Type B pancreatic cell (in vitro differentiated cells): ENCODE data around the gene FGL2. TPM values are rescaled to one million over a fixed set of nuclear protein-coding genes. Genes with fewer than 3 reads are reported as not detected.

Experiments used
- DNase-seq: peaks from one replicate; pipeline ENCODE4 v3.0.0; 2021; ENCODE audit warnings: mixed read lengths; ENCODE audit not compliant: unreplicated experiment; ENCODE audit errors: extremely low spot score
- H3K27ac Mint-ChIP-seq: 2 replicates; pipeline ENCODE4 v1.8.0; 2021; ENCODE audit warnings: mild to moderate bottlenecking, mixed read lengths
- H3K27me3 Mint-ChIP-seq: 2 replicates; pipeline ENCODE4 v1.8.0; 2021; ENCODE audit warnings: mixed read lengths
- H3K36me3 Mint-ChIP-seq: 2 replicates; pipeline ENCODE4 v1.8.0; 2021; ENCODE audit warnings: mixed read lengths
- H3K4me1 Mint-ChIP-seq: one replicate; pipeline ENCODE4 v1.8.0; 2021; ENCODE audit warnings: mixed read lengths; ENCODE audit not compliant: unreplicated experiment
- H3K4me3 Mint-ChIP-seq: 2 replicates; pipeline ENCODE4 v1.8.0; 2021; ENCODE audit warnings: mild to moderate bottlenecking, mixed read lengths
- H3K9me3 Mint-ChIP-seq: 2 replicates; pipeline ENCODE4 v1.8.0; 2021; ENCODE audit warnings: mixed read lengths
- total RNA-seq: library from RNA; stranded (reverse); gene quantifications from 2 replicates; pipeline ENCODE4 v1.2.1, GENCODE V29; 2021; ENCODE audit warnings: low replicate concordance
- TF ChIP-seq, protein P1 (sequence below): fragments of 200-600 bp; sonication (generic); conservative IDR thresholded peaks from 2 replicates; pipeline ENCODE4 v1.5.0; 2021; ENCODE audit warnings: antibody characterized with exemption, mild to moderate bottlenecking

FGL2 gene
- total RNA-seq, 1 donor from 2014 or later = 0.99 TPM

DNA sequence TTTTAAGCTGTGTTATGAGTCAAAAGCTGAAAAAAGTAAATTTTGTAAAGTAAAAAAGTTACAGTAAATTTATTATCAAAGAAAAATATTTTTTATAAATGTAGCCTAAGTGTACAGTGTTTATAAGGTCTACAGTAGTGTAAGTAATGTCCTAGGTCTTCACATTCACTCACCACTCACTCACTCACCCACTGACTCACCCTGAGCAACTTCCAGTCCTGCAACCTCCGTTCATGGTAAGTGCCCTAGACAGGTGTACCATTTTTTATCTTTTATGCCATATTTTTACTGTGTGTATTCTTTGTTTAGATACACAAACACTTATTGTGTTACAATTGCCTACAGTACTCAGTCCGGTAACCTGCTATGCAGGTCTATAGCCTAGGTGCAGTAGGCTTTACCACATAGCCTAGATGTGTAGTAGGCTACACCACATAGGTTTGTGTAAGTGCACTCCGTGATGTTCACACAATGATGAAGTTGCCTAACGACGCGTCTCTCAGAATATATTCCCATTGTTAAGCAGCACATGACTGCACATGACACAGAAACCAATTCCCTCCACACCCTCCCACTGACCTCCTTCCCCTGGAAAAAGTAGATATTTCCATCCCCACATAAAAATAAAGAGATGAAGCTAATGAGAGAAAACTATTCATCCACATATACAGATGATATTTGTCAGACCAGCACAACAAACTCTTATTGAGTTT, 44.8 kb upstream of the FGL2 start:
- Mint-ChIP-seq H3K4me3 (no peak overlapping the region), H3K36me3 (peaks cover 3% of the 10 kb centered on the region), H3K27me3 (no peaks in the 10 kb centered on the region), H3K4me1 (peaks cover 10% of the 10 kb centered on the region), H3K9me3 (no peaks in the 10 kb centered on the region), H3K27ac (no peak overlapping the region)
- TF ChIP-seq, protein P1, sequence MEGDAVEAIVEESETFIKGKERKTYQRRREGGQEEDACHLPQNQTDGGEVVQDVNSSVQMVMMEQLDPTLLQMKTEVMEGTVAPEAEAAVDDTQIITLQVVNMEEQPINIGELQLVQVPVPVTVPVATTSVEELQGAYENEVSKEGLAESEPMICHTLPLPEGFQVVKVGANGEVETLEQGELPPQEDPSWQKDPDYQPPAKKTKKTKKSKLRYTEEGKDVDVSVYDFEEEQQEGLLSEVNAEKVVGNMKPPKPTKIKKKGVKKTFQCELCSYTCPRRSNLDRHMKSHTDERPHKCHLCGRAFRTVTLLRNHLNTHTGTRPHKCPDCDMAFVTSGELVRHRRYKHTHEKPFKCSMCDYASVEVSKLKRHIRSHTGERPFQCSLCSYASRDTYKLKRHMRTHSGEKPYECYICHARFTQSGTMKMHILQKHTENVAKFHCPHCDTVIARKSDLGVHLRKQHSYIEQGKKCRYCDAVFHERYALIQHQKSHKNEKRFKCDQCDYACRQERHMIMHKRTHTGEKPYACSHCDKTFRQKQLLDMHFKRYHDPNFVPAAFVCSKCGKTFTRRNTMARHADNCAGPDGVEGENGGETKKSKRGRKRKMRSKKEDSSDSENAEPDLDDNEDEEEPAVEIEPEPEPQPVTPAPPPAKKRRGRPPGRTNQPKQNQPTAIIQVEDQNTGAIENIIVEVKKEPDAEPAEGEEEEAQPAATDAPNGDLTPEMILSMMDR = no peak
- no peak for DNase-seq

DNA sequence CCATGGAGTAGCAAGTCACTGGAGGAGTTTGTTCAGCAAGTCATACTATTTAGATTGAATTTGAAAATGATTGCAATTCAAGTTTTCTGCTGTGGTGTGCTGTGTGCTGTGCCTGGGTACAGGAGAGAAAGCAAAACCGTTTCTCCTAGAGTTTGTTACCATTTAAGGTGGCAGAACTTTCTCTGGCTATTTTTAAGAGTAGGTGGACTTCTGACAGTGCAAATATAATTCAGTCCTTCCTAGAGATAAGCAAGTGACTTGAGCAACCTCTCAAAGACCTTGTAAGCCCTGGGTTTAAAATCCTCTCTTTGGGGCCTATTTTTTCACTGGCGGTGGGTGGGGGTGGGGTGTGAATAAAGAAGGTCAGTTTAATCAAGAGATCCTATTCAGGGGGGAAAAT, 42.9 kb upstream of the FGL2 start:
- Mint-ChIP-seq H3K4me3 (no peak overlapping the region), H3K27ac (no peak overlapping the region), H3K4me1 (peaks cover 10% of the 10 kb centered on the region), H3K27me3 (no peaks in the 10 kb centered on the region), H3K36me3 (peaks cover 3% of the 10 kb centered on the region), H3K9me3 (no peaks in the 10 kb centered on the region)
- TF ChIP-seq, protein P1 = no peak
- no peak for DNase-seq

DNA sequence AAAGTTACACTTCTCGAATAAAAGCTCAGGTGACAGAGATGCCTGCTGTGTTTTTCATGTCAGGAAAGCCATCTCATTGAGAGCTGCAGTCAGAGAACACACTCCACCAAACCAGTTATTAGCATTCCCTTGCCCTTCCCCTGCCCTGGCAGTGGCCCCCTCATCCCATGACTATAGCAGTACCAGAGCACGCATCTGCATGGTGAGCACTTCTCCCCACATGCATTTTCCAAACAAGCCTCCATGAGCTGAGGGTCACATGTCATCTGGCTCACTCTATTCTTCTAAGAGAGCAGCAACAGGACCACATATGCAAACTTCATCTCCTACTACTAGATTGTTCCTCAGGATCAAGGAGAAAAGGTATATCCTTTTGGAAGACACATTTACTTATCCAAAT, 42.4 kb upstream of the FGL2 start:
- no peak for DNase-seq
- Mint-ChIP-seq H3K27me3 (no peaks in the 10 kb centered on the region), H3K27ac (peak overlapping the region; percentile 40), H3K36me3 (peaks cover 3% of the 10 kb centered on the region), H3K4me1 (peaks cover 10% of the 10 kb centered on the region), H3K4me3 (no peak overlapping the region), H3K9me3 (no peaks in the 10 kb centered on the region)
- TF ChIP-seq, protein P1 = no peak

GRCh38 chr7:77239471-77239870, 39.9 kb upstream of the FGL2 start:
- Mint-ChIP-seq H3K4me1 (peaks cover 4% of the 10 kb centered on the region), H3K27ac (no peak overlapping the region), H3K36me3 (peaks cover 3% of the 10 kb centered on the region), H3K27me3 (no peaks in the 10 kb centered on the region), H3K9me3 (no peaks in the 10 kb centered on the region), H3K4me3 (no peak overlapping the region)
- TF ChIP-seq, protein P1 = no peak
- no peak for DNase-seq

GRCh38 chr7:77238703-77239136, 39.1 kb upstream of the FGL2 start:
- Mint-ChIP-seq H3K4me3 (no peak overlapping the region), H3K4me1 (peaks cover 4% of the 10 kb centered on the region), H3K27me3 (no peaks in the 10 kb centered on the region), H3K27ac (no peak overlapping the region), H3K36me3 (peaks cover 3% of the 10 kb centered on the region), H3K9me3 (no peaks in the 10 kb centered on the region)
- TF ChIP-seq, protein P1 = no peak
- no peak for DNase-seq
